Measurements from ENCODE around the gene BRD4. TPM values are rescaled to one million over a fixed set of nuclear protein-coding genes. Genes with fewer than 3 reads are reported as not detected.

Gene BRD4
- total and polyA plus RNA-seq, 2 of the 13 experiments (the other 11 are each of a cell fraction or from before 2014, with no cell fraction given) = 10.5 to 11.4 TPM

- peaks cover 44 to 79% of the 10 kb centered on the region in 2 experiments for H3K36me3 ChIP-seq (replicated peaks in 1 of 2; ENCODE audit: control insufficient read depth in 1 of 2, insufficient read depth in 2 of 2, low read length in 2 of 2)
- in situ Hi-C loops (cut with HindIII; ENCODE audit: extremely low pct_ligation_motif_present, low pct_unique_long_range_greater_than_20kb) = no loop called here
Observed at GRCh38 chr19:15269806-15270205, 62.5 kb downstream of the BRD4 start.

GRCh38 chr19:15268928-15269253, 63.4 kb downstream of the BRD4 start:
- ChIA-PET CTCF (ENCODE audit: low intra/inter-chr PET ratio, low total read pairs) (no interaction called here), POLR2A (interaction anchor here (1.7 kb wide), 1 partner anchor 29 kb away, joined by 7 read pairs; no protein-coding TSS in a partner anchor)
- no peak overlapping the region for H3K9ac ChIP-seq (ENCODE audit: insufficient read depth, low read depth, low read length)
- no peak overlapping the region for H3K4me2 ChIP-seq (ENCODE audit: low read depth, low read length)
- no peak for FAIRE-seq
- ATAC-seq = peak; percentile 34
- H3K27me3 ChIP-seq (ENCODE audit: control insufficient read depth in 1 of 2, insufficient read depth in 2 of 2, low read length in 2 of 2) = no peaks in the 10 kb centered on the region
- H2AFZ ChIP-seq (ENCODE audit: low read length) = no peak overlapping the region
- in situ Hi-C loops (cut with HindIII; ENCODE audit: extremely low pct_ligation_motif_present, low pct_unique_long_range_greater_than_20kb) = no loop called here
- peaks cover 49 to 88% of the 10 kb centered on the region in 2 experiments for H3K36me3 ChIP-seq (replicated peaks in 1 of 2; ENCODE audit: control insufficient read depth in 1 of 2, insufficient read depth in 2 of 2, low read length in 2 of 2)
- peak overlapping the region; percentile 44 for H3K27ac ChIP-seq (ENCODE audit: extremely low read length, insufficient read depth, low read length)
- H3K4me1 ChIP-seq (ENCODE audit: insufficient read depth, low read length) = peaks cover 59% of the 10 kb centered on the region
- no peaks in the 10 kb centered on the region for H3K9me3 ChIP-seq (ENCODE audit: low read length)
- H4K20me1 ChIP-seq (ENCODE audit: insufficient read depth, low read length) = peaks cover 88% of the 10 kb centered on the region
- intact Hi-C loops (cut with micrococcal nuclease; ENCODE audit: unreplicated experiment) = loop anchor here (1.0 to 10.0 kb wide), 2 partner anchors 28 to 56 kb away; no protein-coding TSS in a partner anchor
- 46% methylated on average over 5 of the region's 5 CpGs for WGBS (ENCODE audit: low lambda C conversion rate)
- DNase-seq (ENCODE audit: low spot score) = no peak
- no TSS peak for BruUV-seq (replicated peaks)
- peaks cover 79% of the 10 kb centered on the region for H3K79me2 ChIP-seq (ENCODE audit: insufficient read depth, low read length)
- H3K4me3 ChIP-seq (replicated peaks in 1 of 3; ENCODE audit: insufficient read depth in 1 of 3, low read depth in 2 of 3, low read length in 3 of 3) = no peak overlapping the region
- TF ChIP-seq TBX2 (CRISPR knock-in tag; IDR thresholded peaks at IDR 0.05; ENCODE audit: borderline replicate concordance) (no peak), HINFP (CRISPR knock-in tag; IDR thresholded peaks at IDR 0.05; ENCODE audit: low read depth) (no peak), BCL6 (CRISPR knock-in tag; IDR thresholded peaks at IDR 0.05) (peak; percentile 83), SOX13 (IDR thresholded peaks at IDR 0.05) (no peak), SOX13 (CRISPR knock-in tag; conservative IDR thresholded peaks at IDR 0.05 in 1 of 2, IDR thresholded peaks at IDR 0.05 in 1 of 2) (peak in 1 of 2 experiments; percentile 46; a peak in 1 of 4 replicates), SMARCE1 (IDR thresholded peaks at IDR 0.05; ENCODE audit: borderline replicate concordance) (no peak), RERE (CRISPR knock-in tag; IDR thresholded peaks at IDR 0.05; ENCODE audit: low read depth) (no peak)

More at GRCh38 chr19:15269806-15270205, 62.5 kb downstream of the BRD4 start:
- FAIRE-seq = no peak
- no TSS peak for BruUV-seq (replicated peaks)
- Histone ChIP-seq H3K9me3 (ENCODE audit: low read length) (no peaks in the 10 kb centered on the region), H3K27me3 (ENCODE audit: control insufficient read depth in 1 of 2, insufficient read depth in 2 of 2, low read length in 2 of 2) (no peaks in the 10 kb centered on the region), H2AFZ (ENCODE audit: low read length) (no peak overlapping the region), H3K4me3 (replicated peaks in 1 of 3; ENCODE audit: insufficient read depth in 1 of 3, low read depth in 2 of 3, low read length in 3 of 3) (no peak overlapping the region), H3K4me2 (ENCODE audit: low read depth, low read length) (no peak overlapping the region), H3K79me2 (ENCODE audit: insufficient read depth, low read length) (peaks cover 88% of the 10 kb centered on the region), H3K4me1 (ENCODE audit: insufficient read depth, low read length) (peaks cover 62% of the 10 kb centered on the region), H3K9ac (ENCODE audit: insufficient read depth, low read depth, low read length) (no peak overlapping the region), H4K20me1 (ENCODE audit: insufficient read depth, low read length) (peaks cover 87% of the 10 kb centered on the region), H3K27ac (ENCODE audit: extremely low read length, insufficient read depth, low read length) (no peak overlapping the region)
- ChIA-PET CTCF (ENCODE audit: low intra/inter-chr PET ratio, low total read pairs) (no interaction called here), POLR2A (no interaction called here)
- DNase-seq (ENCODE audit: low spot score) = no peak
- no peak for ATAC-seq
- intact Hi-C loops (cut with micrococcal nuclease; ENCODE audit: unreplicated experiment) = loop anchor here (1.0 to 10.0 kb wide), 2 partner anchors 27 to 55 kb away; no protein-coding TSS in a partner anchor
- 91% methylated on average over 6 of the region's 6 CpGs for WGBS (ENCODE audit: low lambda C conversion rate)
- TF ChIP-seq REL (CRISPR knock-in tag; conservative IDR thresholded peaks at IDR 0.05) = no peak
- TF ChIP-seq MAFF (IDR thresholded peaks at IDR 0.05; ENCODE audit: low read depth, low read length) = no peak
- no peak for TF ChIP-seq ZNF12 (CRISPR knock-in tag; IDR thresholded peaks at IDR 0.05)
- TF ChIP-seq RXRB (CRISPR knock-in tag; IDR thresholded peaks at IDR 0.05; ENCODE audit: borderline replicate concordance) = no peak
- TF ChIP-seq, protein P1, sequence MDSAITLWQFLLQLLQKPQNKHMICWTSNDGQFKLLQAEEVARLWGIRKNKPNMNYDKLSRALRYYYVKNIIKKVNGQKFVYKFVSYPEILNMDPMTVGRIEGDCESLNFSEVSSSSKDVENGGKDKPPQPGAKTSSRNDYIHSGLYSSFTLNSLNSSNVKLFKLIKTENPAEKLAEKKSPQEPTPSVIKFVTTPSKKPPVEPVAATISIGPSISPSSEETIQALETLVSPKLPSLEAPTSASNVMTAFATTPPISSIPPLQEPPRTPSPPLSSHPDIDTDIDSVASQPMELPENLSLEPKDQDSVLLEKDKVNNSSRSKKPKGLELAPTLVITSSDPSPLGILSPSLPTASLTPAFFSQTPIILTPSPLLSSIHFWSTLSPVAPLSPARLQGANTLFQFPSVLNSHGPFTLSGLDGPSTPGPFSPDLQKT (CRISPR knock-in tag; IDR thresholded peaks at IDR 0.05; ENCODE audit: borderline replicate concordance) = no peak
